SH-SY5Y (cell line): ENCODE data around the gene HAUS8.

Experiments
- GATA2 ChIP-seq: IDR thresholded peaks from 2 replicates; pipeline ENCODE4 v1.6.1; 2011; ENCODE audit warnings: mild to moderate bottlenecking, low read depth, low read length
- GATA3 ChIP-seq: IDR thresholded peaks from 2 replicates; pipeline ENCODE4 v1.6.1; 2011; ENCODE audit warnings: low read depth, mild to moderate bottlenecking, low read length, moderate library complexity

- TF ChIP-seq GATA2 (no peak), GATA3 (no peak)
Observed at GRCh38 chr19:17078920-17079709, 3.9 kb upstream of the HAUS8 start.
